ENCODE results near the gene MYO1D.

GRCh38 chr17:32697728-32698625 lies 178.9 kb downstream of the MYO1D start:
- TF ChIP-seq EZH2 (IDR thresholded peaks at IDR 0.05; ENCODE audit: borderline replicate concordance, low read depth, low read length, severe bottlenecking), result no peak
- no peak for TF ChIP-seq CTCF (IDR thresholded peaks at IDR 0.05; ENCODE audit: extremely low read depth in 1 of 2, insufficient read depth in 1 of 2, low read depth in 1 of 2, low read length in 2 of 2)
- no peak for TF ChIP-seq POLR2AphosphoS5 (IDR thresholded peaks at IDR 0.05; ENCODE audit: insufficient read depth, low read depth, low read length)
- no peak for TF ChIP-seq POLR2A (IDR thresholded peaks at IDR 0.05; ENCODE audit: low read depth, low read length)
- peak; percentile 10 for TF ChIP-seq FOS (IDR thresholded peaks at IDR 0.05; ENCODE audit: borderline replicate concordance, insufficient read depth, low read length)
- TF ChIP-seq MAX (IDR thresholded peaks at IDR 0.05; ENCODE audit: insufficient read depth, insufficient read length), result no peak
- TF ChIP-seq MYC (IDR thresholded peaks at IDR 0.05; ENCODE audit: low read depth, low read length), result no peak
- TF ChIP-seq JUN (IDR thresholded peaks at IDR 0.05; ENCODE audit: borderline replicate concordance, insufficient read depth, insufficient read length, low read depth), result peak; percentile 12
